HG03175 (cell line): Measurements from ENCODE around the gene AREG.

Source experiments
- ATAC-seq: cut with Tn5 transposase; IDR thresholded peaks from one replicate; pipeline ENCODE4 v1.9.1; 2021; ENCODE audit warnings: mild to moderate bottlenecking, moderate library complexity; ENCODE audit not compliant: unreplicated experiment

The AREG gene

GRCh38 chr4:74431113-74431826 is 13.7 kb upstream of the AREG start:
- ATAC-seq, result peak; percentile 93

DNA sequence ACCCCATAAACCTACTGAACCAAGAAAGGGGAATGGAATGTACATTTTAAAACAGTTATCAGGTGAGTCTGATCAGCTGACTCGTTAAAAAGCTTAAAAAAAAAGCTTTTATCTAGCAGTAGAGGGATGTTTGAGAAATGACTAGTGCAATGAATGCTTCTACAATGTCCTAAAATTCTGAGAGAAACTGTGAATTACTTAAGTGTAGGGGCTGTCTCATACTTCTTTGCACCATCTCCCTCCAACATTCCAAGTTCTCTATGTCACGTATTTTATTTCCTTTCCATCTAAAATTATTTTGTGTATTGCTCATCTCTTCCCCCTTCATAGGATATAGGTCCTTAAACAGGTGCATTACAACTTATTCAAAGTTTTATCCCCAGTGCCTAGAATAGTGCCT is 11.9 kb upstream of the AREG start:
- no peak for ATAC-seq

GRCh38 chr4:74433541-74434172 is 11.3 kb upstream of the AREG start:
- ATAC-seq, result no peak

DNA sequence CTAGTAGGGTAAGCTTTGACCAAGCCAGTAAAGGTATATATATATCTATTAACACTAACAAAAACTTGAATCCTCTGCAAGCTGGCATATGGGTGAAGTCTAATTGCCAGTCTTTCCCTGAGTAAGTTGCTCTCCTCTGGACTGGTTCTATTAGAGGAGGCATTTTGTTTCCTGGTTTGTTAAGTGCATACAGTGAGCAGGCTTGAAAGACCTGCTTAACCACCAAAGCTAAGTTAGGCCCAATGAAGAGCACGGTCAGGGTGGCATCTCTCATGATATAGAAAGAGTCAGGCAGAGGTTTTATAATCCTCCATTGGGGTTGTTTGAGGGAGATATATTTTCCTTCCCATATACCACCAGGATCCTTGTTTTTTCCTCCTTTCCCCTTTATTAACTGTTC is 9.6 kb upstream of the AREG start:
- no peak for ATAC-seq

DNA sequence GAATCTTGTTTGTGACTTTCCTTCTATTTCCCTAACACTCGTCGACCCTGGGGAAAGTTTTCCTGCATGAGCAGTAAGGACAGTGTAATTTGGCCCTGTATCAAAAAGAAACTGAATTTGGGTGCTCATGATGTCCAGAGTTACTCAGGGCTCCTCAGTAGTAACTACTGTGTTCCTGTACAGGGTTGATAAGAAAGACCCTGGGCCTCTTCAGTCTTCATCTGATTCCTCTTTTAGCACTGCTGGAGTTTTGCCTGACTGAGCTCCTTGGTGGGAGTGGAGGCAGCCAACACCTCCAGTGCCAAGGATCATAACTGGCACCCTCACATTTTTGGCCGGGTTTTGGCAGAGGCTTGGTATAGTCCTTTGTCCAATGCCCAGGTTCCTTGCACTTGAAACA is 7.1 kb upstream of the AREG start:
- no peak for ATAC-seq

DNA sequence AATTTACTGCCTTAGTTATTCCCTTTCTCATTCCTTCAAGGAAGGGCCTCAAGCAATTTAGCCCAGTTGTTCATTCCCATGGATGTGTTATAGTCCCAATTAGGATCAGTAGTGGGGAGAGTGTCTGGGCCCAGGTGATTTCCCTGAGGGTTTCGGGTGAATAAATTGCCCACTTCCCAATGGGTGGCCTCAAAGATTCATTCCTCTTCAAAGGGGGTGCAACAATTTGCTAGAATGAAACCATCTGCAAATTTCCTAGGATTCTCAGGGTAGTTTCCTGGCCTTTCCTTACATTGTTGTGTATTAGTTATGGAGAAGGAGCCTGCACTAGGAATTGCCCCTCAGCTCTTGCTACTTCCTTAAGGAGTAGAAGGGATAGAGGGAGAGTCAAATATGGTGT is 6.3 kb upstream of the AREG start:
- ATAC-seq, result no peak

DNA sequence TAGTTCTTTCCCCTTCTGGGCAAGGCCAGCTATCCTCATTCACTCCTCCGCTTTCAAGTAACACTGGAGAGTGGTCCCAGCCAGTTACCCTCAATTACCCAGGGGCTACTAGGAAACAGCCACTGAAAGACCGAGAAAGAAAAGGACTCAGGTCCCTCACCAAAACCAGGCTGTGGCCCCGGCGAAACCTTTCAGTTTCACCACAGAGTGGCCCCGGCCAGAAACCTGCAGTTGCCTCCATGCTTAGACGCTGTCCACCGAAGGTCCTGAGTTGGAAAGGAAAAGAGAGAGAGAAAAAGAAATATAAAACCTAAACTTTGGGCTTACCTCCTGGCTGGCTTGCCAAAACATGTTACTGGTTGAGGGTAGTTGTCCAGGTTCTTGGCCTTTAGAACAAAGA is 5.0 kb upstream of the AREG start:
- no peak for ATAC-seq

DNA sequence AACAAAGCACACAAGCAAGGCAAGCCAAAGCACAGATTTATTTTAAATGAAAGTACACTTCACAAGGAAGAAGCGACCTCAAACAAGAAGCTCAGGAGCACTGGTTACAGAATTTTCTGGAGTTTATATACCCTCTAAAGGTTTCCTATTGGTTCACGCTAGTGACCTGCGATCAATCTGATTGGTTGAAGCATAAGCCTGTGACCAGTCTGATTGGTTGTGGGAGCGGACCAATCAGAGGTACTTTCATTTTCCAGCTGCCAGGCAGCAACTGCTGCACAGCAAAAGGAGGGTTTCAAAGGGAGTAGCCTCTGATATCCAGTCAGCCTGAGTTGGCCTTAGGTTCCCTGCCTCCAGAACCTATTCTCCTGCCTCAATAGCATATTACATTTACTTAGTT is 4.6 kb upstream of the AREG start:
- ATAC-seq, result no peak

GRCh38 chr4:74441744-74442143 is 3.2 kb upstream of the AREG start:
- ATAC-seq, result no peak

DNA sequence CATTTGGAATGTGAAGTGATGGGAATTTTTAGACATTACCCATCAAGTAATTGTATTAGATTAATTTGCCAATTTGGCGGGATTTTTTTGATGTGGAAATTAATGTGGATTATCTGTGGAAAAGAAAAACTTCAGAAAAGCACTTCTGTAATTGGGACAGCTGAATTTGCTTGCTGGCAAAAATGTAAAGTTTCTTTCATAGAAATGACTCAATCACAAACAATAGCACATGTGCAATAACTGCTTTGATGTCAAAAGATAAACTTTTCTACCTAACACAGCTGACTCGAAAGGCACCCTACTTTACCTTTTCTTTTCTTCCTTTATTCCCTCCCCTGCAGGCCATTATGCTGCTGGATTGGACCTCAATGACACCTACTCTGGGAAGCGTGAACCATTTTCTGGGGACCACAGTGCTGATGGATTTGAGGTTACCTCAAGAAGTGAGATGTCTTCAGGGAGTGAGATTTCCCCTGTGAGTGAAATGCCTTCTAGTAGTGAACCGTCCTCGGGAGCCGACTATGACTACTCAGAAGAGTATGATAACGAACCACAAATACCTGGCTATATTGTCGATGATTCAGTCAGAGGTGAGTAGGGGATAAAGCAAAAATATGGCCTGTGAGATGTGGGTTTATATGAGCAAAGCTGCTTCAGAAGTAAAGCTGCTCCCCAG is 1.4 kb downstream of the AREG start:
- ATAC-seq, result no peak

GRCh38 chr4:74446896-74447295 is 2.0 kb downstream of the AREG start:
- no peak for ATAC-seq

DNA sequence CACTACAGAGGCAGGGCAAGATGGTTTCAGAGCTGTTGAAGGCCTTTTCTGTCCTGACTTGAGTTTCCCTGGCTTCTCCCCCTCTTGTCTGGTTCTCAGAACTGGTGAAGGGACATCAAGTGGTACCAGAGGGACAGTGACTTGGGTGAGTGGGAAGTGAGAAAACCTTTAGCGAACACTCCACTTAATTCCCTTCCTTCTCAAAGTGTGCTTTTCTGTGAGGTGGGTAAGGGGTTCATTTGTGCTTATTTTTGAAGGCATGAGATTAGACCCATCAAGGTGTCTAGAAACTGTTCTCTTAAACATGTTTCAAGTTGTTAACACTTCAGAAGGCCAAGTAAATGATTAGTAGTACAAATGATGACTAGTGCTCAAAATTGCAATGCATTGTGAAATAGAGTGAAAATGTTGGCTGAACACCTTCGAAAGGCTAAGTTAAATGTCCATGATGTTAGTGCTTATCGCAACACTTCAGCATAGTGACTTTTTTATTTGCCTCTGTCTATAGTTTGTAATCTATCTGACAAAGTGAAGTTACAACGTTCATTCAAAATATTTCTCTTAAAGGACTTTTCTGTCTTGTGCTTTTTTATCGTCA is 2.8 kb downstream of the AREG start:
- no peak for ATAC-seq

DNA sequence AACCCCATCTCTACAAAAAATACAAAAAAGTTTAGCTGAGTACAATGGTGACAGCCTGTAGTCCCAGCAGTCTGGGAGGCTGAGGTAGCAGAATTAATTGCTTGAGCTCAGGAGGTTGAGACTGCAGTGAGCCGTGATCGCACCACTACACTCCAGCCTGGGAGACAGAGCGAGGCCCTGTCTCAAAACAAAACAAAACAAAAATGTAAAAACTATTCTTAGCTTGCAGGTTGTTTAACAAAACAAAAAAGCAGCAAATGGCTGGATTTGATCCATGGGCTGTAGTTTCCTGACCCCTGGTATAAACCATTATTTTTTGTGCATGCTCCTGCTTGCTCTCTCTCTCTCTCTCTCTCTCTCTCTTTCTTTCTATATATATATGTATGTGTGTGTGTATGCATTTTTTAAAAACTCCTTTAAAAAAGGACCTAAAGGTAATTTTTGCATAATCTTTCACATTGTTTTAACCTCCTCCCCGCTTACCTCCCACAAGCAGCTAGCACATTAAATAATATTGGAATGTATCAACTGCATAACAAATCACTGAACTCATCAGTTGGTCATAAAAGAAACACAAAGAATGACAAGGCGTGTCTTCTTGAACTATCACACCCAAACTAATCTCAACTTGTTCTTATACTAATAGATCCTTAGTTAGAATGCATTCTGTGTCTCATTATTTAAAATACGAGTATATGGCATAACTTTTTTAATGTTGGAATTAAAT is 4.8 kb downstream of the AREG start:
- no peak for ATAC-seq

- no peak for ATAC-seq
Measured at GRCh38 chr4:74450298-74450683, 5.4 kb downstream of the AREG start.

DNA sequence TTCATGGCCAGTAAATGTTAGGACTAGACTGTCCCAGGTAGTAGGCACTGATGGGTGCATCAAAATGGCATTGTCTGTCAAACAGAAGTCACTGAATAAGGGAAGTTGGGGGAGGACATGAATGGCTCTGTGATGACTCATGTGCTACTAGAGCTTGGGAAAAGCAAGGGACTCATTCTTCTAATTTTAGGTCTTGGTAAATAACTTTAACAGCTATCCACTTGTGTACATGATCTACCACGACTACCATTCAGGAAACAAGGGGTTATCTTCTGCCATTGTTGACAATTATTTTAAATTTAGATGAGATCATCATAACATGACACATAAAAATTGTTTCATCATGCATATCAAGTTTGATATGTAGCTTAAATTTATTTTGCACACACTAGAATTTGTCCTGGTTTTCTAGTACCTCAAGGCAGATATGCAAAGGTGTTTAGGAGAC is 6.3 kb downstream of the AREG start:
- no peak for ATAC-seq

- ATAC-seq, result no peak
Measured at GRCh38 chr4:74453037-74453635, 8.2 kb downstream of the AREG start.

DNA sequence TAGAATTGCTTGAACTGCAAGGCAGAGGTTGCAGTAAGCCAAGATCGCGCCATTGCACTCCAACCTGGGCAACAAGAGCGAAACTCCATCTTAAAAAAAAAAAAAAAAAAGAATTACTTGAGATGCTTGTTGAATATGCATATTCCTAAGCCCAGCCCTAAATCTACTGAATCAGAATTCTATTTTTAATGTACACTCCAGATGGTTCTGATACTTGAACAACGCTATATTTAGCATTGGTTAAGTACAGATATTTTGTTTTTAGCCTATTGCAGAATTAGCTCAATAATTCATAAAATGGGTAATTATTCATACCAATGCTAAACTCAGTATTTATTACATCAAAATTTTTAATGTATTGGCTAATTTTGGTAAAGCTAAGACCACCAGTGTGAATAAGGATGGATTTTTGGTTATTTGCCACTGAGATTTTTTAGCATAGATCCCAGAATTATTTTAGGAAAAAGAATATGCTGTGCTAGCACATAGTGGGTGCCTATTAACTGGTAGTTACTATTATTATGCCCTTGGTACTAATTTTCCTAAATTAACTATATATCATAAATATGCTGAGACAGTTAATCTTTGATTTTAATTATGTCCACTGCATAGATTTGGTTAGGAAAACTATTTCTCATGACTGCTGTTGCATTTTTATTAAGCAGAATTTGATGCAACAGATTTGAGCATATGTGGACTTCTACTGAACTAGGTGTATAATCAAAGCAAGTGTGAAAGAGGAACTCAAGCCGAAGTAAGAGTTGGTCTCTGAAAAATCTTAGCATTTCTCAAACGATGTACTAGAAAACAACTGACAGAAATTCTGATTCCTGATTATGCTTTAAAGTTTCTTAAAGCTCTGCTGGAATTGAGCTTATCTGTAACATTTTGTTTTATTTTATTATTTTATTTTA is 9.2 kb downstream of the AREG start:
- ATAC-seq, result no peak

- no peak for ATAC-seq
Measured at GRCh38 chr4:74455361-74456055, 10.6 kb downstream of the AREG start.

DNA sequence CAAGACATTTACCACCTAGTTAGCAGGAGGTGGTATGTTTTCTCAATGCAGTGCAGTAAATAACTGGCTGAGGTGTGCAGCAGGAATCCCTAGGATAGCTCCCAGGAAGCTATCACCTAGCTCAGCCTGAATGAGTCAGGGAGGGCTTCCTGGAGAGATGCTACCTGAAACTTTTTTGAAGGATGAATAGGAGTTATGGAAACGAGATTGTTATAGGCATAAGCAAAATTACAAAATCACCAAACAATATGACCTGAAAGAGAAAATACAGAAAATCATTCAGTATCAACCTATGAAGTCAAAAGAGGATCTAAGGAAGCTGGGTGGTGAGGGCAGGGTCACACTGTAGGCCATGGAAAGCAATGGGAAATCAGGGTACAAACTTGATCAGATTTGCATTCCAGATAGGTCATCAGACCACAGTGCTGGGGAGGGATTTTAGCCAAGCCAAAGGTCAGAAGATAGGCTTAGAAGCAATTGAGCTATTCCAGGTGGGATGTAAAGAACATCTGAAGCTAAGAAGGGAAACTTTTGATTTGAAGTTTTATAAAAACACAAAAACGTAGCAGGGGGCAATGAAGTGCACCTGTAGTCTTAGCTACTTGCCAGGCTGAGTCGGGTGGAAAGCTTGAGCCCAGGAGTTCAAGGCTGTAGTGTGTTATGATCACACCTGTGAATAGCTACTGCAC is 11.3 kb downstream of the AREG start:
- no peak for ATAC-seq
